ENCODE measurements around the gene SNED1.

The SNED1 gene

DNA sequence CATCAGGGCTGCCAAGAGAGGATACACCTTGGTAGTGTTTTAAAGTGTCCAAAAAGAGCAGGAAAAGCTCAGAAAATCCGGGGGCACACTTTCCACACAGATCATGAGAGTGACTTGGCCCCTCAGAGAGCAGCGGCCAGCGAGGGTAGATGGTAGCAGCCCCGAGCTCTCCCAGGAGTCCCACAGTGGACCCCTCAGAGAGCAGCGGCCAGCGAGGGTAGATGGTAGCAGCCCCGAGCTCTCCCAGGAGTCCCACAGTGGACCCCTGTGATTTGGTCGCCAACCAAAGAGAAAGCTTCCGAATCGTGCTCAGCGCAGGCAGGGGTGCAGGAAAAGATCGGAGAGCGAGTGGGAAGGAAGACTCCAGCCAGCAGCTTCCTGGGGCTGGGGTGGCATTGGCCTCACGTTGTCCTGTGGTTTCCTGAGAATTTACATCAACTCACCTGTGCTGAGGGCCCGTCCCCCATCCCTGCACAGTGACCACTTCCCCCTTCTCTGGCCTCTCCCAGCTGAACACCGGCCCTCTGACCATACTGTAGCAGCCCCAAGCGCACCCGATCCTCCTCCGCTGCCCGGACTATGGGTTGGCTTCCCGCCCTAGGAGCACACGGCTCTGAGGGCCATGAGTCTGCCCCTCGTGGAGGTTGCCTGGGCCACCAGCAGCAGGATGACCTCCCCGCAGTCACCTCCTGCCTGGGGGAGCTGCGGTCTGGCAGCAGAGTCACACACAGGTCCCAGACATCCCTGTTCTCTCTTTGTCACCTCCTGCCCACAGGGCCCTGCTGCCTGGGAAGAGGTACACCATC lies 69.9 kb downstream of the SNED1 start:
- DNase-seq (ENCODE audit: low read depth) = no peak

DNA sequence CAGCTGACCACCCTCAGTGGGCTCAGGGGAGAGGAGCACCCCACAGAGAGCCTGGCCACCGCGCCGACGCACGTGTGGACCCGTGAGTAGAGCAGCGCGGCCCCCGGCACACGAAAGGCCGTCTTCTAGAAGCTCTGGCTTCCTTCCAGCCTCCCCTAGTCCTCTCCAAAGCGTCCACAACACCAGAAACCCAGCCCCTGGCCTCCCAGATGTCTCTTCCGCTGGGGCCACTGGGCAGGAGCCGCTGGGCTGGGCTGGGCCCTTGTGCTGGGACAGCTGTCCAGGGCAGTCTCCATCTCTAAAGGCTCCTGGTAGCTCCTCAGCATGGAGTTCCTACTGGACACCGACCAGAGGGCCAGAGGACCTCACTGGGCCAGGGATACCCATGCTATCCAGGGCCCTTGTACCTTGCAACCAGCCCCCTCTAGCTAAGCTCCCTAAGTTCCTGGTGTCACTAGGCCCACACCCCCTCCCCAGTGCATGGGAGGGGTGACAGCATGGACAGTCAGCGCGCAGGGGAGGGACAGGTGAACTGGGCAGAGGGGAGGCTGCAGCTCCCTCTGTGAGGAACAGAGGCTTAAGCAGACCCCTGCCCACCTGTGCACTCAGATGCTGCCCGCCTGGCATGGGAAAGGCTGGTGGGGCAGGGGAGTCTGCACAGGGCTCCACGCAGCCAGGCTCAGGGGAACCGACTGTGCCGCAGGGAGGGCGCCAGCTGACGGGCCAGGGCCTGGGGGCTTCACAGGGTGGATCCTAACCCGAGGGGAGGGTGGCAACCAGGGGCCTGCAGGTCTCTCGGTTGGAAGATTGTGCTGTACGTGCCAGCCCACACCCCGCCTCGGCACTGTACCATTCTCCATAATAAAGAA lies 70.8 kb downstream of the SNED1 start:
- DNase-seq (ENCODE audit: low read depth) = no peak

DNA sequence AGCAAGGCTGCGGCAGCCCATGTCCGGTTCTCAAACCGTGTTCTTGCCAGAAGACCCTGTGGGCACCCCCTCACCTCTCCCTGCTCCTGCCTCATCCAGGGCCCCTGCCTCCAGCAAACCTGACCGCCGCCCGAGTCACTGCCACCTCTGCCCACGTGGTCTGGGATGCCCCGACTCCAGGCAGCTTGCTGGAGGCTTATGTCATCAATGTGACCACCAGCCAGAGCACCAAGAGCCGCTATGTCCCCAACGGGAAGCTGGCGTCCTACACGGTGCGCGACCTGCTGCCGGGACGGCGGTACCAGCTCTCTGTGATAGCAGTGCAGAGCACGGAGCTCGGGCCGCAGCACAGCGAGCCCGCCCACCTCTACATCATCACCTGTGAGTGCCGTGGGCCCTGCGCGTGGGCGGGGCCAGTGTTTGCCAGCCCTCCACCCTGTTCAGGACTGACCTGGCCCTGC lies 71.4 kb downstream of the SNED1 start:
- DNase-seq (ENCODE audit: low read depth) = no peak

DNA sequence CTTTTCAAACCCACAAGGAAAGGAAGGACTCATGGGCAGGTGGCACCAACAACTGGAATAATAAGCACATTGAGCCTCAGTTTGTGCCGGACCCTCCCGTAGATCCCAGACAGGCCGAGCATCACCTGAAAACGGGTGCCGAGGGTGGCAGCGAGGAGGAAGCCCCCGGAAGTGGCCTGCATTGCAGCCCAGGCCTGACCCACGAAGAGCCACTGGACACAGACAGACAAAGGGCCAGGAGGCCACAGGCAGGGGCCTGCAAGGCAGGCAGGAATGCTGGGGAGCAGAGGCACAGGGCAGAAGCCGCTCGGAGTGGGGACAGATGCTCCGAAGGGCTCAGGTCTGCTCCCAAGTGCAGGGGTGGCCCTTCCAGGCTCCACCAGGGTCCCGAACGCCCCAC lies 71.9 kb downstream of the SNED1 start:
- DNase-seq (ENCODE audit: low read depth) = no peak

DNA sequence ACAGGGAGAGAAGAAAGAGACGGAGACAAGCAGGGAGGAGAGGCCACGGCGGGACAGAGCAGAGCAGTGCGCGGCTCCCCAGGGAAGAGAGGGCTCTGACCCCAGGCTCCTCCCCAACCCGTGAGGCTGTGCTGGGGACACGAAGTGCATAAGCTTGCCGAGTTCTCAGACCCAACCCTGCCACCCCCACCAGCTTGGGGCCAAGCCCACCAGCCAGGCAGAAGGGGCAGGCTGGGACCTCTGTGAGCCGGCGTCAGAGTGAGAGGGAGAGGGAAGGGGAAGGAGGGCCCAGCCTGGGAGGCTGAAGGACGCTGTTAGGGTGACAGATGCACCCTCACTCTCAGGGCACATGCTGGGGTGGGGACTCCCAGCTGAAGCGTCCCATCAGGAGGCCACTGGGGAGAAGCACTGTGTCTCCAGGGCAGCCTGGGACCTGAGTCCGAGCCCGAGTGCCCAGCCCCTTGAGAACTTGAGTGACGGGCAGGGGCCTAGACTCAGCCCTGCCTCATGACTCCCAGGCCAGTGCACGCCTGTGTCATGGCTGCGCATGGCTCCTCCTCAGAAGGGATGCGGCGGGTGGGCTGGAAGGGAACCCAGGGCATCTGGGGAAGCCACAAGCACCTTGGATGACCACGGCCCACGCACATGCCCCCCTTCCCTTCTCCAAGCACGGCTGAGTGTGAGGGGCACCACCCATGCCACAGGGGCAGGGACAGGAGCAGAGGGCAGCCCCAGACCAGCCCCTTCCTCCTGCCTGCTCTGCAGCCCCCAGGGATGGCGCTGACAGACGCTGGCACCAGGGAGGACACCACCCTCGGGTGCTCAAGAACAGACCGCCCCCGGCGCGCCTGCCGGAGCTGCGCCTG lies 72.6 kb downstream of the SNED1 start:
- DNase-seq (ENCODE audit: low read depth) = no peak

DNA sequence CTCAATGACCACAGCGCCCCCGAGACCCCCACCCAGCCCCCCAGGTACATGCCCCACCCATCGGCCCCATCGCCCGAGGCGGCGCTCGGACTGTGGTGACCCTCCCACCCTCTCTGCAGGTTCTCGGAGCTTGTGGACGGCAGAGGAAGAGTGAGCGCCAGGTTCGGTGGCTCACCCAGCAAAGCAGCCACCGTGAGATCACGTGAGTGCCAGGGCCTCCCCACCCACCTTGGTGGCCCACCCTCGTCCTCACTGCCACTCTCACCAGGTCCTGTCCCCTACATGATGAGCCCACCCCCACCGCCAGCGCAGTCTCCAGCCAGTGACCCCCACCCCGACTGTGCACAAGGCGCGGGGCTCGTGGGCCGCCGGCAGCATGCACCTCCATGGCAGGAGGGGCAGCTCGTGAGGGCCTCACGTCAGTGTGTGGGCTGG lies 73.3 kb downstream of the SNED1 start:
- no peak for DNase-seq (ENCODE audit: low read depth)

DNA sequence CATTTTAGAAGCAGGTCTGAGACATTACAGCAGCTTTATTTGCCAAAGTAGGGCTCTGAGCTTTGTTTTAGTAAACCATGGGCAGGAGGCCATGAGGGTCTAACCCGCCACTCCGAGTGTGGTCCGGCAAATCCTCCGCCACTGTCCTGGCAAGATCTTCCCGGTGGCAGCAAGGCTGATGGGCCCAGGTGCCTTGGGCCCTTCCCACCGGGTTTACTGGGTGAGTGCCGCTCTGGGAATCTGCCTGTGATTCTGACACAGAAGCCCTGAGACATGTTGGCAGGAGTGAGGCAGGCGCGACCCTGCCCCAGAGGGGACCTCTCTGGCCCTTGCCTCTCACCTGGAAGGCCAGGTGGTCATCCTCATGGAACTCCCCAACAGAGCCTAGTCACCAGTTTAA lies 73.7 kb downstream of the SNED1 start:
- DNase-seq (ENCODE audit: low read depth) = no peak

DNA sequence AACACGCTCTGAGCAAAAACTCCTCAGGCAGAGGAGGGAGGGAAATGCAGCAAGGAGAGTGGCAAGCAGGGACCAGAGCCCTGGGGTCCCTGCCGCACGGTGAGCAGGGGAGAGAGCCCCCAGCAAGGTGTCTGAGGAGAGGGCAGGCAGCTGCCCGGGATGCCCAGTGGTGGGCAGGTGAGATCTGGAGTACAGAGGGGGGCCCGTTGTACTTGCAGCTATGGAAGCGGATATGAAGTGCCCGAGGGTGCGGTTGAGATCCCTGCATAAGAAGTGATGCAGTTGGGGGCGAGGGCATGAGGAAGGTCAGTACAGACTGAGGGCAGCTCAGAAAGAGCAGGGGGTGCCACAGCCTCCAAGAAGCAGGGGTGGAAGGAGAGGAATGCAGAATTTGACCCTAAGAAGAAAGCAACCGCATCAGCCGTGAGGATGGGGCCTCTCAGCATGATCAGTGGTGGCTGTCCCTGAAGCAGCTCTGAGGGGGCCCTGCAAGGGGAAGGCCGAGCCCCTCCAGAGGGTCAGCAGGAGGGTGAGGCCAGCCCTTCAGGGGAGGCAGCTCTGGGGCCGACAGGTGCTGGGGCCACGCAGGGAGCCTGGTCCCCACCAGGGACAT lies 74.2 kb downstream of the SNED1 start:
- DNase-seq (ENCODE audit: low read depth) = no peak

DNA sequence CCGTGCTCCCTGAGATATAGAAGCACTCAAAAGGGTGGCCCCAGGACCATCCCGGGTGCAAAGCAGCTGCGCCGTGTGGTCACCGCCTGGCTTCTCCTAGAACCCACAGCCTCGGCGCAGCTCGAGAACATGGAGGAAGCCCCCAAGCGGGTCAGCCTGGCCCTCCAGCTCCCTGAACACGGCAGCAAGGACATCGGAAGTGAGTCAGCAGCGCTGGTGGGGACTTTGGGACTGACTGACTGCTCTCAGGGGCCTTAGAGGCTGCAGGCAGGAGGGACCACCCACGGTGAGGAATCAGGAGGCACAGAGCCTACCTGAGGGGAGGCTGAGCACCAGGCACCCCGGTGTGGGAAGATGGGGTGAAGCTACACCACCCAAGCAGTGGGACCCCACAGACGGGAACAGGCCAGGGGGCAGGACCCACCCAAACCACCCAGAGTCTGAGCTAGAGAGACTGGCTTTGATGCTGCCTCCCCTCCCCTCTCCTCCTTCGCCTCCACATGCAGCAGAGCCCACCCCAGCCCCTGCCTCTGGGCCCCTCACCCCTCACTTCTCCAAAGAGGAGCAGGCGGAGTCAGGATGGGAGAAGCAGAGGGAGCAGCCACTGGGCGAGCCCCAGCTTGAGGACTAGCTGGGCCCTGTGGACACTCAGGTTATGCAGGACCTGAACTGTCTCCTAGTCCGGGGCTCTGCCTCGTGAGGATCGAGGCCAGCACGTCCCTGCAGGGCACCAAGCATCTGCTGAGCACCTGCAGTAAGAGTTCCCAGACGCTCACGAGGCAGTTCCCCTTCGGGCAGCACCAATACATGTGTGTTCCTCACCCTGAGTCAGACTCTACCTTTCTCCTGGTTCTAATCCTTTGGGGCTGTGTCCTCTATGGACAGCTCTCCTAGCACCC lies 75.0 kb downstream of the SNED1 start:
- no peak for DNase-seq (ENCODE audit: low read depth)

DNA sequence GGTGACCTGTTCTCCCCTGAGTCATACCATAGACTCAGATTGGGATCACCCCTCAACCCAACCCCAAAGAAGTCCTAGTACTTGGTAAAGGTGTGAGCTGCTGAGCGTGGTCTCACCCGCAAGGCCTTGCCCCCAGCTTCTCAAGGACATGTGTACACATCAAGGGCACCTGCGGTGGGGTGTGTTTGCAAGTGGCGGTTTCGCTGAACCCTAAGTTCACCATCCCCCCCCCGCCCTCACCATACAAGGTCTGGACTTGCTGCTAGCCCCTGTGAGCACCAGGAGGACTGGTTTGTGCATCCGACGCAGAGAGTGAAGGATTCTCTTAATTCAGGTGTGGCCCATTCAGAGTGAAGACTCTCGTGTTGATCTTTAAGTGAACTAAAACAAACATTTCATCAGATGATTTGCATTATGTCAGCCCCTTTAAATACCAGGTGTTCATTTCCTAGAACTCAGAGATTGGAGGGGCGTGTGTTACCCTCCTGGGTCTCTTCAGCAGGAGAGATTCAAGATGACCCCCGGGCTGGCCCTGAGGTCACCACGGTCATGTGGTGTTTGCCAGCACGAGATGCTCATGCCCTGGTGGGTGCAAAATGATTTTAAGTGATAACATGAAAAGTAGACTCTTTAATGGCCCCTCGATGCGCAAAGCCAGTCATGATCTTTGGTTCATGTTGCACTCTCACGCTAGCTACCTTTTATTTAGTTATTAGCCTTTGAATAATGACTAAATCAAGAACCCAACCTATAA lies 75.8 kb downstream of the SNED1 start:
- no peak for DNase-seq (ENCODE audit: low read depth)

DNA sequence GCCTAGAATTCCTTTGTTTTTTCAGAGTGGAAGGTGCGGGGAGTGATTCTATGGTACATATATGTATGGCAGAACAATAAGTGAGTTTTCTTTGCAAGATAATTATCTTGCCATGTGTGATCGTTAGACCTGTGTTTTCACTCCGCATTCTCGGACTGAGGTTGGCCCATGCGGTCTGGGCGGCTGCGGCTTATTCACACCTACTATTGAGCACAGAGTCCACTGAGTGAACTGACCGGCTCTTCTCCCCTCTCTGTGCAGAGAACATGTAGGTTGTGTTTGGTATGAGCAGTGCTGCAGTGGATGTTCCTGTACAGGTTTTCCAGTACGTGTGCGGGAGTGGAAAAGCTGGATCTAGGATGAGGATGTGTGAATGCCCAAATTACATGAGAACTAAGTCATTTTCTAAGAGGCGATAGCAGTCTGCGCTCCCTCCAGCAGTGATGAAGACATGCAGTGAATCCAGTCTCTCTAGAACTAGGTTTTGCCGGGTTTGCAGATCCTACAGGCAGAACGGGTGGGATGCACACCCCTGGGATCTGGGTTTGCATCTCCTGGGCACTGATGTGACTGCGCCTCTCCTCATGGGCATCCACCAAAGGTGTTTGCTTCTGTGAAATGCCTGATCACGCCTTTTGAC lies 76.6 kb downstream of the SNED1 start:
- DNase-seq (ENCODE audit: low read depth) = no peak

DNA sequence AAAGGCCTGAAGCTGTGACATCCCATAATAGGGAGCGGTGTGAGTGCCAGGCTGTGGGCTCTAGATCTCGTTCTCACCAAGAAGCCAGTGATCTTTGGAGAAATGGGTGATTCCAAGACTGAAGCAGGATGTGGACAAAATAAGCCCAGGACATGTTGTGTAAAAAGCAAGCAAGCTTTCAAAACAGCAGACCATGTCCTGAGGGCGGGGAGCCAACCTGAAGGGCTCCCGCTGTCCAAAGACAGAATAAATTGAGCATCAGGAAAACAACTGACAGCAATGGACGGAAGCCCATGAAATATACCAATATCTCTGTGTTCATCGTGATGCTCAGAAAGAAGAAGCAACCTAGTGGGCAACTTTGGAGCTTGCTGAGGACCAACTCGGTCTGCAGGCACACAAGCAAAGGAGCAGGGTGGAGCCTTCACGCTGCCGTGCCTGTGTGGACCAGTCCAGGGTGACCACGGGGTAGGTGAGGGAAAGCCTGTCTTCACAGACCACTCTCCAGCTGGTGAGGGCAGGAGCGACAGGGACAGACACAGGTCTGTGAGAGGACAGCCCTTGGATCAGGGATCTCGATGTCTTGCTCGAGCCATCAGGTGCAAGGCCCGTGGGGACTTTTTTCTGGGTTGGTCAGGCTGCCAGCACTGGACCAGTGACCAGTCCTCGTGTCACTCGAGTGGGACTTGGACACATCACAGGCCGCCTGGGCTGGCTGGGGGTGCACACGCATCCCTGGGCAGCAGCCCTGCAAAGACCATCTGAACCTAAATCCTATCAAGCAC lies 82.2 kb downstream of the SNED1 start:
- DNase-seq (ENCODE audit: low read depth) = no peak

DNA sequence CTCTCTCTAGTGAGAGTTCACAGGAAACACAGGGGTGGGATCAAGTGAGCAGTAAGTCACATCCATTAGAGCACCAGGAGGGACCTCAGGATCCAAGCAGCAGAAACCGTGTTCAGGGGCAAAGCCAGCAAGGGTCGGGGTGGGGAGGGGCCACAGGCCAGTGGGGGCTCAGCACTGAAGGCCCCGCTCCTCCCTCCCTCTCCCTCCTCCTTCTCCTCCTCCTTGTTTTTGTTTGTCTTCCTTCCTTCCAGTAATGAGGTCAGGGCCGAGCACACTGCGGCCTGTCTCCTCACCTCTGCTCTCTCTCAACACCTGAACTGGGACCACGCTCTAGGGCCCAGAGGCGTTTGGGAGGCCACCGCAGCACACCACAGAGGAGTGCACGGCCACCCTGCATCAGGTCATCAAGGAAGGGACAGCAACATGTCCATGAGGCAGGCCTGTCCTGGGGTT lies 82.8 kb downstream of the SNED1 start:
- no peak for DNase-seq (ENCODE audit: low read depth)

DNA sequence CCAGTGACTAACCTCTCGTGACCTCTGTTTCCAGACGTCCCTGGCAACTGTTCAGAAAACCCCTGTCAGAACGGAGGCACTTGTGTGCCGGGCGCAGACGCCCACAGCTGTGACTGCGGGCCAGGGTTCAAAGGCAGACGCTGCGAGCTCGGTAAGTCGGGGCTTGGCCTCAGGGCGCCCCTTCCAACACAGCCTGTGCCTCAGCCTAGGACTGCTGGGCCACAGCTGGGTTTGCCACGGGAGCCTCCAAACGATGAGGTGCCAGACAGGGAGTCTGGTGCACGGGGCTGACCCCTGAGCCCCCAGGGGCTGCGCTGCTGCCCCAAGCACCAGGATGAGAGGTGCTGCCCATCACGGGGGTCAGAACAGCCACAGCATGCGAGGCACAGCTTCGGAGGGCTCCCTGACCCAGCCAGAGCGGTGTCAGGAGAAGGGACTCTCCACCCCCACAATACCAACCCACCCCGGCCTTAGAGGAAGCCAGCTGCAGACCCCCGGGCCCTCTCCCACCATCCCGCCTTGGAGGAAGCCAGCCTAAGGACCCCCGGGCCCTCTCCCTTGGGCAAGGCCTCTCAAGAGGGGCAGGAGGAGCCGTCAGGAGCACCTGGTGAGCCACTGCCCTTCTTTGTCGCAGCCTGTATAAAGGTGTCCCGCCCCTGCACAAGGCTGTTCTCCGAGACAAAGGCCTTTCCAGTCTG lies 83.4 kb downstream of the SNED1 start:
- DNase-seq (ENCODE audit: low read depth) = no peak

DNA sequence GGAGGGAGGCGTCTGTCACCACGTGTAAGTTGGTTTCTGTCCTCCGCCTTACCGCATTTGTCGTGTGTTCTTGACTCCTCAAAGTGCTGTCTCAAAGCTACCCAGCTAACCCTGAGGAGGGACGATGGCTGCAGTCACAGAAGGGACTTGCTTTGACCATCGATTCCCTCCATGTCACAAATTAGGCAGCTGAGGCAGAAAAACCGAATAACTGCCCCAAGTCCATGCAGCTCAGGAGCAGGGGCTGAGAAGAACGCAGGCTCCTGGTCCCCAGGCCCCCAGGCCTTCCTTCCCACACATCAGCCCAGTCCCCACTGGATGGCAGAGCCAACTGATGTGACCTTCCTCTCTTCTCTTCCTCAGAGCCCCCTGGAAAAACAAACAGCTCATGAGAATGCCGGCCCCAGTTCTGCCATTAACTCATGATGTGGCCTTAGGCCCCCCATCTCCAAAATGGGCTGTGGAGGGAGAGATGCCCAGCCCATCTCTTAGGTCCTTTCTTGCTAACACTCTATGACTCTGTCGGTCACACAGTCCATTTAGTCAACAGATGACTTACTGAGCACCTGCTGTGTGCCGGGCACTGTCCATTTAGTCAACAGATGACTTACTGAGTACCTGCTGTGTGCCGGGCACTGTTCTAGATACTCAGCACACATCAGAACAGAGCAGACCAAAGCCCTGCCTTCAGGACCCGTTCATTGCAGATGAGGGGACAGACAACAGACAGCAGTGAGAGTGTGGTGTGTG lies 84.1 kb downstream of the SNED1 start:
- no peak for DNase-seq (ENCODE audit: low read depth)

DNA sequence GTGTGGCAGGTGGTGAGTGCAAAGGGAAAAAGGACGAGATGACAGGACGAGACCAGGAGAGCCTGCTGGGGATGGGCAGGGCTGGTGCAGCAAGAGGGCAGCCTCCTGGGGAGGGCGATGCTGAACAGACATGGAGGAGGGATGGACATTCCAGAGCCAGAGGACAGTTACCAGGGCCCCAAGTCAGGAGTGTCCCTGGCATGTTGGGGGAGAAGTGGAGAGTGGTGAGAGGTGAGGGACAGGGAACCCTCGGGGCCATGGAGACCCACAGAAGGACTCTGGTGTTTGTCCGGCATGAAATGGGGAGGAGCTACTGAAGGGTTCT lies 84.6 kb downstream of the SNED1 start:
- no peak for DNase-seq (ENCODE audit: low read depth)

DNA sequence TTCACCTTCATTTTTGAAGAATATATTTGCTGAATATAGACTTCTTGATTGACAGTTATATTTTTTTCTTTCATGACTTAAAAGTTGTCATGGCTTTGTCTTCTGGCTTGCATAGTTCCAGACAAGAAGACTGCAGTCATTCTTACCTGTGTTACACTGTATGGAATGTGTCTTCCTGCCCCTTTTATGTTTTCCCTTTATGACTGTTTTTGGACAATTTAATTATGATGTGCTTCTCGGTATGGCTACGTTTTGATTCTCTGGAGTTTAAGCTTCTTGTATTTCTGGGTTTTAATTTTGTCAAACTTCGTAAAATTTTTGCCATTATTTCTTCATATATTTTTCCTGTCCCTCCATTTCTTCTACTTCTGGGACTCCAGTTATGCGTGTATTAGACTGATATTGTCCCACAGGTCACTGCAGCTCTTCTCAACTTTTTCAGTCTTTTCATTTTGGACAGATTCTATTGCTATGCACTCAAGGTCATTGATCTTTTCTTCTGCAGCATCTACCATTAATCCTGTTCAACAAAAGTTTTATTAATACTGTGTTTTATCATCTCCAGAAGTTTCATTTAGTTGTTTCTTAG lies 86.5 kb downstream of the SNED1 start:
- no peak for DNase-seq (ENCODE audit: low read depth)

Measured in stimulated activated CD8-positive, alpha-beta memory T cell treated with anti-CD3 and anti-CD28 coated beads, Interleukin-7, amount 100 ng/mL, for 24 hours (primary cell).